SK-N-SH (cell line): ENCODE measurements around the gene OLFM4. TPM values are rescaled to one million over a fixed set of nuclear protein-coding genes. Genes with fewer than 3 reads are reported as not detected.

Experiments used
- CTCF ChIA-PET: fragments of 300-600, 350-600 bp; formaldehyde crosslinking; extraction: SDS; loops from one replicate; lab custom pipeline; 2021; lab: Yijun Ruan, JAX
- POLR2A ChIA-PET: fragments of 350-600 bp; sonication (Branson Sonifier 250); formaldehyde crosslinking; extraction: SDS; loops from one replicate; lab custom pipeline; 2020; ENCODE audit warnings: antibody characterized with exemption, inconsistent platforms; lab: Yijun Ruan, JAX
- DNase-seq: peaks from one replicate; pipeline ENCODE4 v3.0.0; 2012
- H2AFZ ChIP-seq: fragments of 200-600 bp; sonication (generic); 2 replicates; pipeline ENCODE4 v1.8.1; 2016; ENCODE audit warnings: antibody characterized with exemption, mild to moderate bottlenecking, low read depth
- H3F3A ChIP-seq: fragments of 200-600 bp; sonication (generic); replicated peaks from 2 replicates; pipeline ENCODE3; 2016; ENCODE audit warnings: antibody characterized with exemption, mild to moderate bottlenecking; ENCODE audit not compliant: insufficient read depth
- H3K27ac ChIP-seq, 2 experiments: fragments of 200-500 bp in 1 of 2; fragments of 200-600 bp in 1 of 2; sonication (Bioruptor generic) in 1 of 2; sonication (generic), shearing (Covaris generic) in 1 of 2; 2 replicates each; pipeline versions ENCODE4 v1.5.1 to v1.6.1; 2014 to 2016; ENCODE audit warnings: low read depth in 2 of 2, inconsistent platforms in 1 of 2, low read length in 1 of 2, mild to moderate bottlenecking in 1 of 2, mixed read lengths in 1 of 2
- H3K27me3 ChIP-seq: fragments of 200-600 bp; sonication (generic), shearing (Covaris generic); 2 replicates; pipeline ENCODE4 v1.6.1; 2016; ENCODE audit warnings: mixed run types; ENCODE audit not compliant: insufficient read depth
- H3K36me3 ChIP-seq, 2 experiments: fragments of 200-500 bp in 1 of 2; fragments of 200-600 bp in 1 of 2; sonication (Bioruptor generic) in 1 of 2; sonication (generic) in 1 of 2; replicated peaks in 1 of 2; 2 replicates each; pipeline versions ENCODE3 to v1.5.1; 2014 to 2016; ENCODE audit warnings: low read length in 1 of 2, mild to moderate bottlenecking in 1 of 2; ENCODE audit not compliant: insufficient read depth in 2 of 2, control insufficient read depth in 1 of 2
- H3K4me1 ChIP-seq, 2 experiments: fragments of 200-500 bp in 1 of 2; fragments of 200-600 bp in 1 of 2; sonication (Bioruptor generic) in 1 of 2; sonication (generic), shearing (Covaris generic) in 1 of 2; 2 replicates each; pipeline versions ENCODE4 v1.5.1 to v1.6.1; 2014 to 2016; ENCODE audit warnings: low read depth in 1 of 2, low read length in 1 of 2, mixed run types in 1 of 2; ENCODE audit not compliant: insufficient read depth in 2 of 2, control insufficient read depth in 1 of 2
- H3K4me2 ChIP-seq: fragments of 200-600 bp; sonication (generic), shearing (Covaris generic); 2 replicates; pipeline ENCODE4 v1.6.1; 2017; ENCODE audit warnings: mixed run types
- H3K4me3 ChIP-seq, 2 experiments: fragments of 200-500 bp in 1 of 2; fragments of 200-600 bp in 1 of 2; sonication (Bioruptor generic) in 1 of 2; sonication (generic), shearing (Covaris generic) in 1 of 2; 2 replicates each; pipeline versions ENCODE4 v1.5.1 to v1.8.1; 2014 to 2016; ENCODE audit warnings: low read depth in 2 of 2, inconsistent platforms in 1 of 2, low read length in 1 of 2, mild to moderate bottlenecking in 1 of 2, mixed read lengths in 1 of 2, moderate library complexity in 1 of 2
- H3K79me2 ChIP-seq: fragments of 200-600 bp; sonication (generic); 2 replicates; pipeline ENCODE4 v1.8.1; 2017; ENCODE audit warnings: mild to moderate bottlenecking; ENCODE audit not compliant: insufficient read depth
- H3K9ac ChIP-seq: fragments of 200-600 bp; sonication (generic); 2 replicates; pipeline ENCODE4 v1.6.1; 2017; ENCODE audit warnings: mixed run types
- H3K9me2 ChIP-seq: fragments of 200-600 bp; sonication (generic); 2 replicates; pipeline ENCODE4 v1.6.1; 2017; ENCODE audit warnings: mixed run types
- H3K9me3 ChIP-seq: fragments of 200-600 bp; sonication (generic); 2 replicates; pipeline ENCODE4 v1.6.1; 2017; ENCODE audit warnings: mixed run types, mild to moderate bottlenecking, moderate library complexity
- H4K20me1 ChIP-seq: fragments of 200-600 bp; sonication (generic); 2 replicates; pipeline ENCODE4 v1.6.1; 2017; ENCODE audit warnings: mild to moderate bottlenecking, mixed run types; ENCODE audit not compliant: insufficient read depth
- FOSL2 ChIP-seq: IDR thresholded peaks from 2 replicates; pipeline ENCODE4 v1.4.0; 2012; ENCODE audit warnings: low read depth, mild to moderate bottlenecking, moderate library complexity, borderline replicate concordance
- FOXM1 ChIP-seq: IDR thresholded peaks from 2 replicates; pipeline ENCODE4 v1.4.0; 2012; ENCODE audit warnings: low read depth, mild to moderate bottlenecking
- GABPA ChIP-seq: IDR thresholded peaks from 2 replicates; pipeline ENCODE4 v1.4.0; 2012; ENCODE audit warnings: low read depth, mild to moderate bottlenecking
- GATA2 ChIP-seq: sonication (generic); formaldehyde crosslinking; IDR thresholded peaks from 2 replicates; pipeline ENCODE4 v1.5.0; 2020; ENCODE audit warnings: mild to moderate bottlenecking, missing genetic modification reagents
- JUND ChIP-seq: IDR thresholded peaks from 2 replicates; pipeline ENCODE4 v1.4.0; 2012
- NRF1 ChIP-seq: IDR thresholded peaks from 2 replicates; pipeline ENCODE4 v1.6.1; 2012; ENCODE audit warnings: low read depth, mild to moderate bottlenecking, low read length
- RAD21 ChIP-seq: IDR thresholded peaks from 2 replicates; pipeline ENCODE4 v1.6.1; 2012; ENCODE audit warnings: mild to moderate bottlenecking, low read length
- RCOR1 ChIP-seq: fragments of 150-350 bp; IDR thresholded peaks from 2 replicates; pipeline ENCODE4 v1.6.1; 2017; ENCODE audit warnings: antibody characterized with exemption, low read length
- RFX5 ChIP-seq: IDR thresholded peaks from 2 replicates; pipeline ENCODE4 v1.6.1; 2012; ENCODE audit warnings: mild to moderate bottlenecking, improper control_type of control experiment, low read length
- SIN3A ChIP-seq: IDR thresholded peaks from 2 replicates; pipeline ENCODE4 v1.6.1; 2012; ENCODE audit warnings: low read depth, mild to moderate bottlenecking, low read length, moderate library complexity, borderline replicate concordance
- SMC3 ChIP-seq: IDR thresholded peaks from 2 replicates; pipeline ENCODE4 v1.6.1; 2012; ENCODE audit warnings: low read depth, low read length, improper control_type of control experiment
- TAF1 ChIP-seq: IDR thresholded peaks from 2 replicates; pipeline ENCODE4 v1.6.1; 2012; ENCODE audit warnings: low read depth, mild to moderate bottlenecking, low read length, moderate library complexity, borderline replicate concordance
- TEAD4 ChIP-seq: IDR thresholded peaks from 2 replicates; pipeline ENCODE4 v1.4.0; 2012; ENCODE audit warnings: mild to moderate bottlenecking, borderline replicate concordance; ENCODE audit not compliant: insufficient read depth
- YY1 ChIP-seq: IDR thresholded peaks from 2 replicates; pipeline ENCODE4 v1.4.0; 2012; ENCODE audit warnings: low read depth, mild to moderate bottlenecking
- WGBS: methylation state at CpG from one replicate; pipeline ENCODE4 v1.1.6; 2017; ENCODE audit warnings: low lambda C conversion rate; 5-methylcytosine and 5-hydroxymethylcytosine counted together
- polyA plus RNA-seq, 3 experiments: library from polyadenylated mRNA; depleted of rRNA; stranded (reverse); fragments of >200 nt; gene quantifications; 2 replicates each; pipeline ENCODE4 v1.2.3, GENCODE V29; 2012
- TF ChIP-seq, protein P1 (sequence below): fragments of 150-350 bp; IDR thresholded peaks from 2 replicates; pipeline ENCODE4 v1.6.1; 2017; ENCODE audit warnings: antibody characterized with exemption, low read length, low read depth, borderline replicate concordance
- TF ChIP-seq, protein P2 (sequence below): IDR thresholded peaks from 2 replicates; pipeline ENCODE4 v1.6.1; 2012; ENCODE audit warnings: mild to moderate bottlenecking, low read depth, low read length, moderate library complexity
- TF ChIP-seq, protein P3 (sequence below): IDR thresholded peaks from 2 replicates; pipeline ENCODE4; 2012
- TF ChIP-seq, protein P4 (sequence below): fragments of 150-350 bp; IDR thresholded peaks from 2 replicates; pipeline ENCODE4 v1.6.1; 2016; ENCODE audit warnings: mild to moderate bottlenecking, low read depth, low read length

OLFM4 gene
- polyA plus RNA-seq, 1 of the 3 experiments (the other 2 are of a cell fraction), result not detected

DNA sequence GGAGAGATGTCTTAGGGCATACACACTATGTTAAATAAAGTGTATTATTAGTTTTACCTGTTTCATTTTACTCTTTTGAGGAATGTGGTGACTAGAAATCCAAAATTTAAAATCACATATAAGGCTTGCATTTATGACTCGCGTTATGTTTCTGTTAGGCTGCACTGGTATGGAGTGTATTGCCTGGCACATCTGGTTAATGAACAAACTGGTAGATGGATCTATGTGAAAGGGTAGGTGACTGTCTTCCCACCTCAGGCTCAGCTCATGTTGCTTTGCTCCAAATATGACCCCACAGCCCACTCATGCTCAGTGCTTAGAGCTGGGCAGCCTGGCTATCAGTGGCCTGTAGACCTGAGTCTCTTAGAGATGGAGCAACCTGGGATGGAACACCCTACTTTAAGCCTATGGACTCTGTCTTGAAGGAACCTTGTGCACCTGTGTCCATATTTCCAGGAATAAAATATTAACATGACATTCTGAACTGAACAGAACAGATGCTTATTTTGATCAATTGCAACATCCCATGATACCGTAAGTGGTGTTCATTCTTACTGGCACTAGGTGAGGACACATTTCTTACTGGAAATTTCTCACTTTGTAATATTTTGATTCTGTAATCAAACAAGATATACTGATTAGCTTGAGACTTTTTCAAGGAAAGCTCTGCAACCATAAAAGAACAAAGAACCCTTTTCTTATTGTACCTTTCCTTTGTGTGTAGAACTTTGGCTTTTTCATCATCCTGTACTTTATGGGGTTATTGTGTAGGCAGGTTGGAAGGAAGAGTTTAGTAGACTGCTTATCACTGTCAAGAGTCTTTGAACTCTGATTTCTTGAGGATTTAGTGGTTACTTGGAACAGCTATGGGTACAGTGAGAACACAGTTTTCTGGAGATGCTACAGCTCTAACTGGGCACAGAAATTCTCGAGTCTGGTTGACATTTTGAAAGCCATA lies 9.6 kb upstream of the OLFM4 start:
- Histone ChIP-seq H3K36me3 (no peaks in the 10 kb centered on the region), H3K9me2 (no peaks in the 10 kb centered on the region), H4K20me1 (no peaks in the 10 kb centered on the region), H2AFZ (no peak overlapping the region), H3K27me3 (no peaks in the 10 kb centered on the region), H3K9ac (no peak overlapping the region), H3K4me1 (no peaks in the 10 kb centered on the region), H3K4me3 (no peak overlapping the region), H3F3A (no peaks in the 10 kb centered on the region), H3K4me2 (no peak overlapping the region), H3K79me2 (no peaks in the 10 kb centered on the region), H3K9me3 (no peaks in the 10 kb centered on the region), H3K27ac (no peak overlapping the region)
- TF ChIP-seq RFX5 (no peak), SMC3 (no peak), JUND (no peak), SIN3A (no peak), FOSL2 (no peak), FOXM1 (no peak), GATA2 (CRISPR knock-in tag) (no peak), GABPA (no peak)
- TF ChIP-seq, protein P1, sequence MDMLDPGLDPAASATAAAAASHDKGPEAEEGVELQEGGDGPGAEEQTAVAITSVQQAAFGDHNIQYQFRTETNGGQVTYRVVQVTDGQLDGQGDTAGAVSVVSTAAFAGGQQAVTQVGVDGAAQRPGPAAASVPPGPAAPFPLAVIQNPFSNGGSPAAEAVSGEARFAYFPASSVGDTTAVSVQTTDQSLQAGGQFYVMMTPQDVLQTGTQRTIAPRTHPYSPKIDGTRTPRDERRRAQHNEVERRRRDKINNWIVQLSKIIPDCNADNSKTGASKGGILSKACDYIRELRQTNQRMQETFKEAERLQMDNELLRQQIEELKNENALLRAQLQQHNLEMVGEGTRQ, result no peak
- POLR2A ChIA-PET, result no interaction called here
- WGBS, result 43% methylated on average over 4 of the region's 4 CpGs
- no peak for DNase-seq
- CTCF ChIA-PET, result interaction anchor here (0.9 to 2.6 kb wide), 2 partner anchors 9 to 51 kb away, joined by 3 to 6 read pairs; partner anchors contain the start of gene OLFM4

DNA sequence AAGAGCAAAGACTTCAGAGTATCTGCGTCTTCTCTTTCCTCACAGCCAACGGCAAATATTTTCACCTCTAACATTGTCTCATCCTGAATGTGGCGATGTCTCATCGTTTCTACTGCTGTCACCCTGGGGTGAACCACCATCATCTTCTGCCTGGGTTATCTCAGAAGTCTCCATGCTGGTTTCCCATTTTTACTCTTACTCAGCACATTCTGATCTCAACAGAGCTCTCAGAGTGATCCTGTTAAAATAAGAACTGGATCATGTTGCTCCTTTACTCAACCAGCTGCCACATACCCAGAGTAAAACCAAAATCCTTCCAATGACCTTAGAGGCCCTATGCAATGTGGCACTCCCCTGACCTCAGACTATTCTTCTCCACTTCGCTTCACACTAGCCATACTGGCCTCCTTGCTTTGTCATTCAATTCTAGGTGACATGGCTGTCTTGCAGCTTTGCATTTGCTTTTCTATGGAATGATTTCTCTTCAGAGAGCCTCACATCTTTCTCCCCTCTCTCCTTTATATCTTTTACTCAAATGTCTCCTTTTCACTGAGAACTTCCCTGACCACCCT lies 7.8 kb upstream of the OLFM4 start:
- H3K4me2 ChIP-seq, result no peak overlapping the region
- no peak overlapping the region for H2AFZ ChIP-seq
- H4K20me1 ChIP-seq, result no peaks in the 10 kb centered on the region
- no peaks in the 10 kb centered on the region for H3F3A ChIP-seq
- no peaks in the 10 kb centered on the region for H3K27me3 ChIP-seq
- H3K36me3 ChIP-seq, result no peaks in the 10 kb centered on the region
- POLR2A ChIA-PET, result no interaction called here
- H3K27ac ChIP-seq, result no peak overlapping the region
- H3K4me1 ChIP-seq, result no peaks in the 10 kb centered on the region
- H3K4me3 ChIP-seq, result no peak overlapping the region
- no peaks in the 10 kb centered on the region for H3K9me2 ChIP-seq
- CTCF ChIA-PET, result interaction anchor here (0.9 to 2.6 kb wide), 3 partner anchors 12 to 53 kb away, joined by 3 to 6 read pairs (median 3); no protein-coding TSS in a partner anchor
- H3K9ac ChIP-seq, result no peak overlapping the region
- no peak for DNase-seq
- no peaks in the 10 kb centered on the region for H3K9me3 ChIP-seq
- WGBS, result 47% methylated on average over 5 of the region's 5 CpGs
- H3K79me2 ChIP-seq, result no peaks in the 10 kb centered on the region
- TF ChIP-seq RFX5, result no peak
- no peak for TF ChIP-seq FOSL2
- TF ChIP-seq TAF1, result no peak
- TF ChIP-seq RAD21, result no peak
- no peak for TF ChIP-seq GABPA
- TF ChIP-seq YY1, result no peak
- TF ChIP-seq FOXM1, result no peak
- TF ChIP-seq, protein P2, sequence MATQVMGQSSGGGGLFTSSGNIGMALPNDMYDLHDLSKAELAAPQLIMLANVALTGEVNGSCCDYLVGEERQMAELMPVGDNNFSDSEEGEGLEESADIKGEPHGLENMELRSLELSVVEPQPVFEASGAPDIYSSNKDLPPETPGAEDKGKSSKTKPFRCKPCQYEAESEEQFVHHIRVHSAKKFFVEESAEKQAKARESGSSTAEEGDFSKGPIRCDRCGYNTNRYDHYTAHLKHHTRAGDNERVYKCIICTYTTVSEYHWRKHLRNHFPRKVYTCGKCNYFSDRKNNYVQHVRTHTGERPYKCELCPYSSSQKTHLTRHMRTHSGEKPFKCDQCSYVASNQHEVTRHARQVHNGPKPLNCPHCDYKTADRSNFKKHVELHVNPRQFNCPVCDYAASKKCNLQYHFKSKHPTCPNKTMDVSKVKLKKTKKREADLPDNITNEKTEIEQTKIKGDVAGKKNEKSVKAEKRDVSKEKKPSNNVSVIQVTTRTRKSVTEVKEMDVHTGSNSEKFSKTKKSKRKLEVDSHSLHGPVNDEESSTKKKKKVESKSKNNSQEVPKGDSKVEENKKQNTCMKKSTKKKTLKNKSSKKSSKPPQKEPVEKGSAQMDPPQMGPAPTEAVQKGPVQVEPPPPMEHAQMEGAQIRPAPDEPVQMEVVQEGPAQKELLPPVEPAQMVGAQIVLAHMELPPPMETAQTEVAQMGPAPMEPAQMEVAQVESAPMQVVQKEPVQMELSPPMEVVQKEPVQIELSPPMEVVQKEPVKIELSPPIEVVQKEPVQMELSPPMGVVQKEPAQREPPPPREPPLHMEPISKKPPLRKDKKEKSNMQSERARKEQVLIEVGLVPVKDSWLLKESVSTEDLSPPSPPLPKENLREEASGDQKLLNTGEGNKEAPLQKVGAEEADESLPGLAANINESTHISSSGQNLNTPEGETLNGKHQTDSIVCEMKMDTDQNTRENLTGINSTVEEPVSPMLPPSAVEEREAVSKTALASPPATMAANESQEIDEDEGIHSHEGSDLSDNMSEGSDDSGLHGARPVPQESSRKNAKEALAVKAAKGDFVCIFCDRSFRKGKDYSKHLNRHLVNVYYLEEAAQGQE, result no peak
- TF ChIP-seq, protein P3, sequence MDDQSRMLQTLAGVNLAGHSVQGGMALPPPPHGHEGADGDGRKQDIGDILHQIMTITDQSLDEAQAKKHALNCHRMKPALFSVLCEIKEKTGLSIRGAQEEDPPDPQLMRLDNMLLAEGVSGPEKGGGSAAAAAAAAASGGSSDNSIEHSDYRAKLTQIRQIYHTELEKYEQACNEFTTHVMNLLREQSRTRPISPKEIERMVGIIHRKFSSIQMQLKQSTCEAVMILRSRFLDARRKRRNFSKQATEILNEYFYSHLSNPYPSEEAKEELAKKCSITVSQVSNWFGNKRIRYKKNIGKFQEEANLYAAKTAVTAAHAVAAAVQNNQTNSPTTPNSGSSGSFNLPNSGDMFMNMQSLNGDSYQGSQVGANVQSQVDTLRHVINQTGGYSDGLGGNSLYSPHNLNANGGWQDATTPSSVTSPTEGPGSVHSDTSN, result no peak
- no peak for TF ChIP-seq RCOR1
- TF ChIP-seq TEAD4, result no peak
- TF ChIP-seq, protein P4, sequence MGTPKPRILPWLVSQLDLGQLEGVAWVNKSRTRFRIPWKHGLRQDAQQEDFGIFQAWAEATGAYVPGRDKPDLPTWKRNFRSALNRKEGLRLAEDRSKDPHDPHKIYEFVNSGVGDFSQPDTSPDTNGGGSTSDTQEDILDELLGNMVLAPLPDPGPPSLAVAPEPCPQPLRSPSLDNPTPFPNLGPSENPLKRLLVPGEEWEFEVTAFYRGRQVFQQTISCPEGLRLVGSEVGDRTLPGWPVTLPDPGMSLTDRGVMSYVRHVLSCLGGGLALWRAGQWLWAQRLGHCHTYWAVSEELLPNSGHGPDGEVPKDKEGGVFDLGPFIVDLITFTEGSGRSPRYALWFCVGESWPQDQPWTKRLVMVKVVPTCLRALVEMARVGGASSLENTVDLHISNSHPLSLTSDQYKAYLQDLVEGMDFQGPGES, result no peak
- no peak for TF ChIP-seq NRF1
